HCEC 1CT (cell line): ENCODE results near the gene OR10AD1.

Experiments
- DNase-seq: peaks from one replicate; pipeline ENCODE4 v3.0.0-alpha.2; 2017

The OR10AD1 gene

GRCh38 chr12:48189331-48190125, 13.6 kb downstream of the OR10AD1 start:
- DNase-seq: peak; percentile 45

DNA sequence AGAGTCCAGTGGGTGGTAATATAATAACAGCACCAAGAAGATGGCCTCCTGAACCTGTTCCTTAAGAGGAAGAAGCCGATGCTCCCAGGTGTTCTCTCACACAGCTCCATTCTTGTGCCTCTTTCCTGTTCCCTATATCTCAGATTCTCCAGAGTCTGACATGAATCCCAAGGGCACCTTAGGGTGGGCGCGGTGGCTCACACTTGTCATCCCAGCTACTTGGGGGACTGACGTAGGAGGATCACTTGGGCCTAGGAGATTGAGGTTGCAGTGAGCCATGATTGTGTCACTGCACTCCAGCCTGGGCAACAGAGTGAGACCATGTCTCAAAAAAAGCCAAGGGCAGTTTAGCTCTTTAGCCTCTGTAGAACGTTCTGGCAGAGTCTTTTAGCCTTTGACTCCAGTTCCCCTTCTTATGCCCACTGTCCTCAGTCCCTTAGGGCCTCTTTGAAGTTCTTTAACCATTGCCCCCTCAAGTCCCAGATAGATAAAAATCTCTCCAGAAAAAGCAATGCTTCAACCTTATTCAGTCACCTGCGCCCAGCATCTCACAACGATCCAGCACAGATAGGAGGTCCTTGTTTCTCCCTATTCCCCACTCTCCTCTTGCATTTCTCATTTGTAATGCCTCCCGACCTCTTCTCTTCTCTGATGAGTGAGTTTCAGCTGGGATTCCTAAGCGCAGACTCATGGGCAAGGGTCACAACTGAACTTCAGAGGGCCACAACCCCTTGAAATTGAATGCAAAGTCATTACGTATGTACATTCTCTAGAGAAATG, 15.0 kb downstream of the OR10AD1 start:
- DNase-seq: no peak

- DNase-seq: no peak
Observed at GRCh38 chr12:48185181-48185919, 17.7 kb downstream of the OR10AD1 start.

DNA sequence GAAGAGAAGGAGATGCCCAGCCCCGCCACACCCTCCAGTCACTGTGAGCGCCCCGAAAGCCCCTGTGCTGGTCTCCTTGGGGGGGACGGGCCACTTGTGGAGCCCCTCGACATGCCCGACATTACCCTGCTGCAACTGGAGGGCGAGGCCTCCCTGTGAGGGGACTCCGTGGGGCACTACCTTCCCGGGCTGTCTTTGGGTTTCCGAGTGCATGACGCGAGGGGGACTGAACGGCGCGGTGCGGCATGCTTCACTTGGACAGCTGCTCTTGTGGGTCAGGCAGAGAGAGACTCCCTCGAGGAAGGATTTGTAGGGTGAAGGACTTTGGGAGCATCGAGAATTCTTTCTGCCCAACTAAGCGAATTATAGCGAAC, 18.6 kb downstream of the OR10AD1 start:
- no peak for DNase-seq

GRCh38 chr12:48183876-48184548, 19.1 kb downstream of the OR10AD1 start:
- no peak for DNase-seq

DNA sequence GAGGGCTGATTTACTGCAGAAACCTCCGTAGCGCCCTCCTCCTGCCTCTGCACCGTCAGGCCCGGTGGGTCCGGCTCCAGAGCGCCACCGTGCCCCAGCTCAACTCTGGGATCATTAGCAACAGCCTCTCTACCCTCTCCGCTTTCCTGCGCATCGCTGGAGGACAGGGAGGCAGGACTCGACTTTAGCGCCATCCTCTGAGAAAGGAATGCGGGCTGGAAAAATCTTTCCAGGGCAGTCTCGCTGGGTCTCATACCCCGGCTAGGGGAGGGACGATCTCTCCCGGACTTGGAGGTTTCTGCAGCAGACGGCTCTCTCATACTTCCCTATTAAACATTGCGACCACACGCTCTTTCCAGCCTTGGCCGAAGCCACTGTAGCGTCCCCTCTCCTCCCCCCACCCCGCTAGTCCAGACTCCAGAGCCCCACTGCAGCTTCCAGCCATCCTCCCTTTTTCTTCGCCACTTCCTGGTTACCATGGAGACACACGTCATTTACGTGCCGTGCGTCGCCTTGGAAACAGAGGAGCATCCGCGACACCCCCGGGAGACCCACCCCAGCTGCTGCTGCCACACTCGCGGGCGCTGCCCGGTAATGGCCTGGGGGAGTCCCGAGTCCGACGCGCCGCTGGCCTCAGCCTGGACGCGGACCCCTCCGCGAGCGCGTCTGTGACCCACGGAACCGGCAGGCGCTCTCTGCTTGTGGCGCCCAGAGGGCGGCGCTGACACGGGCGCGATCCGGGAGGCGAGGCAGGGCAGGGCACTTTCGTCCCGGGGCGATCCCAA, 19.8 kb downstream of the OR10AD1 start, which contains the start of gene CCDC184:
Gene CCDC184 (plus strand): TSS at position 554 of the 785 bp plus-strand sequence. CDS start 479 bp downstream, outside the sequence.
- peak; percentile 80 for DNase-seq

DNA sequence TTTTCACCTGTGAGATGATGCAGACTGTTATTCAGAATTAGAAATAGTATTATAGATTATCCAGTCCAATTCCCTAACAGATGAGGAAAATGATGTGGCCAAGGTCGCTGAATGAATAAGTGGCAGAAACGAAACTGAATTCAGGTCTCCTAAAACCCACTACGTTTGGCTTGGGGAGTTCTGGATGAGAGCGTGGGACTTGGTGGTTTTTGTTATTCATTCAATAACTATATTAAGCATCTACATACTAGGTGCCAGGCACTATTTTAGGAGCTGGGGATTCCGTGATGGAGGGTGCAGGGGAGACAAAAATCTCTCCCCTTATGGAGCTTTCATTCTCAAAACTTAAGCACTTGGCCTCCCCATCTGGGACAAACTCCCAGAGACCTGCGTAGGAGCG, 20.5 kb downstream of the OR10AD1 start:
- no peak for DNase-seq

- DNase-seq: no peak
Observed at GRCh38 chr12:48180857-48181495, 22.1 kb downstream of the OR10AD1 start.

GRCh38 chr12:48180424-48180823, 22.7 kb downstream of the OR10AD1 start:
- no peak for DNase-seq

DNA sequence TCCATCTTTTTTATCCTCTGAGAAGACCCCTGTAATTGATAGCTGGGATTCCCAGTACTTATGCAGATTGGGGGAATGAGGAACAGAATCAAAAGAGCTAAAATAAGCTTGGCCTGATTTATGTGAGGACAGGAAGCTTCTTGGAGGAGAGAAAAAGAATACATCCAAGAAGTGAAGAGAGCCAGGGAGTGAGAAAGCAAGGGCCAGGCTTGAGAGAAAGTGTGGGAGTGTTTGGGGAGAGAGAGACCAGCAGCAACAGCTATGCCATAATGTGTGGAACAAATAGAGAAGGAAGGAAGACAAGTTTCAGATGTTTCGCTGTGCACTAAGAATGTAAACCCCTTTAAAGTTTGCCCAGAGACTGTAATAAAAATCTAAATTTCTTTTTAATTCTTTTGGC, 23.6 kb downstream of the OR10AD1 start:
- no peak for DNase-seq

GRCh38 chr12:48177982-48178381, 25.1 kb downstream of the OR10AD1 start:
- DNase-seq: no peak

GRCh38 chr12:48176417-48176751, 26.7 kb downstream of the OR10AD1 start:
- DNase-seq: no peak

DNA sequence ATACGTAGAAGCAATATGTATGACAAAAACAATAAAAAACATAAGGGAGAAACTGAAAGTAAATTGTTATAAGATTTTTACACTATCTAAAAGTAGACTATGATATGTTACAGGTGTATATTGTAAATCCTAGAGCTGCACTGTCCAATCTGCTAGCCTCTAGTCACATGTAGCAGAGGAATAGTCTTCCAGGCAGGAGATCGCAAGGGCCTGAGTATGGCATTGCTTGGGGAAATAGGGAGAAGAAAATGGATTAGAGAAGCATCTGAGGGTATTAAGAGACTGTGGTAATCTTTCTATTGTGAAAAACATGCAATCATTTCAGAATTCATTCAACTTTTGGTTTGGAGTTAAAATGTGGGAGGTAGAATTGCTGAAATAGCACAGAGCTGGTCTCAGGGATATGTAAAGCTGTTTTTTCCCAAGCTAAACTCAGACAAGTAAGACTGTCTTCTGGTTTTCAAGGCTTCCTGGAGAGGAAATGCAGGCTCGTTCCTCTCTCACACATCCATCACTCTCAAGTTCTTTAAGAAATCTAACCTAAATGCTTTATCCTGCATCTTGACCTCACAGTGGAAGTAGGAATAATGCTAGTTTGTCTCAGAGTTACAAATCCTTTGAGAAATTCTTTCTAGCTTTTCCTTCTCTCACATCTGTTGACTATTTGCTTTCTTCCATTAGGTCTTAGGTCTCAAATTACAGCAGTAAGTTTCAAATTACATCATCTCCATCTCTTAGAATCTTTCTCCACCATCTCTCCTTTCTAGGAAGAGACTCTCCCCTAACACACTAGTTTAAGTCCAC, 27.3 kb downstream of the OR10AD1 start:
- no peak for DNase-seq

DNA sequence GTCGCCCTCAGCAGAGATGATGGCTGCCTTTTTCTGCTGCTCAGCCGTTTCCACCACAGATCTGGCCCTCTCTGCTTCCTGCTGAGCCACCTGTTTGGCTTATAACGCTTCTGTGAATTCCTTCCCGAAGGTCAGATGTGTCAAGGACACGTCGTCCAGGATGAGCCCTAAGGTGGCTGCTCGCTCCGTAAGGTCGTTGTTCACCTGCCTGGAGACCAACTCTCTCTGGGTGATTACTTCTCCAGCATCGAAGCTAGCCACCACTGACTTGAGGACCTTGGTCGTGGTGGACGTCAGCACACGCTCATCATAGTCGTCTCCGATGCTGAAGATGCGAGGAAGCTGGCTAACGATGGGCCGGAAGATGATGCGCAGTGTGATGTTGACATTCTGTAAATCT, 34.1 kb downstream of the OR10AD1 start:
- no peak for DNase-seq

- DNase-seq: peak; percentile 38
Observed at GRCh38 chr12:48165089-48165981, 37.8 kb downstream of the OR10AD1 start.

- no peak for DNase-seq
Observed at GRCh38 chr12:48164451-48164850, 38.6 kb downstream of the OR10AD1 start.

GRCh38 chr12:48163150-48163747, 39.8 kb downstream of the OR10AD1 start:
- no peak for DNase-seq

DNA sequence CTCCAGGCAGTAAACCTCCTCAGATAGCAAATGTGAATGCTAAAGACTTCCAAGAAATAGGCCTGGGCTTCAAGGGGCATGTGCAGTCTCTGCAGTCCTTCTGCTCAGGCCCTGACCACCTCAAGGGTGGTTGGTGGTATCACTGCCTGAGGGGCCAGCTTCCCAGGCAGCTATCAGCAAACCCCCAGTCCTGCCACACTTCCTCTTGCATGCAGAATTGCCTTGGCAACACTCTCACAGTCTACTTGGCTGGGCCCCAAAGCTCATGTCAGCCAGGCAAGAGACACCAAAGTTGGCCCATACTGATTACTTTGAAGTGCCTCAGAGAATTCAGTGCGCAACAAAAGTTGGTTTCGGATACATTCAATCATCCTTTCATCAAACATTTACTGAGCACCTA, 42.3 kb downstream of the OR10AD1 start:
- DNase-seq: no peak

DNA sequence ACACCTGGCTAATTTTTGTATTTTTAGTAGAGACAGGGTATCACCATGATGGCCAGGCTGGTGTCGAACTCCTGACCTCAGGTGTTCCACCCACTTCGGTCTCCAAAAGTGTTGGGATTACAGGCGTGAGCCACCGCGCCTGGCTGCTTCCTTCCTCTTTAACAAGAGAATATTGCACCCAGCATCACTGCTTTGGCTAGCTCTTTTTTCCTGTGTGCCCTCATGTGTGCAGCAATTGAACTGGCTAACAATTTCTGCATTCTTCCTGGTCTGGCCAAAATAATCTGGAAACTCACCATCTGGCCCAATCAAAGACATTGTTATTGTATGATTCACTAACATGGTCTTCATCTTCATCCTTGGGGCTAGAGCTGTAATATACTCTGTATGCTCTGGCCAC, 43.0 kb downstream of the OR10AD1 start:
- DNase-seq: no peak
